Neural progenitor cell (in vitro differentiated cells): ENCODE measurements around the gene TTYH2. TPM values are rescaled to one million over a fixed set of nuclear protein-coding genes. Genes with fewer than 3 reads are reported as not detected.
"Not testable (repeated sequence)": the region's sequence is repeated elsewhere in the genome, so short reads cannot be mapped to it uniquely, and the experiment has no call there.

Experiments
- DNase-seq: peaks from one replicate; pipeline ENCODE4 v3.0.0-alpha.2; 2016; ENCODE audit warnings: low spot score
- H2AFZ ChIP-seq: fragments of 200-600 bp; sonication (generic); replicated peaks from 2 replicates; pipeline ENCODE4 v1.6.1; 2016; ENCODE audit warnings: antibody characterized with exemption
- H3F3A ChIP-seq: fragments of 200-600 bp; sonication (generic); 2 replicates; pipeline ENCODE4 v1.6.1; 2016; ENCODE audit warnings: antibody characterized with exemption, low read depth
- H3K27ac ChIP-seq: fragments of 200-600 bp; sonication (generic); 2 replicates; pipeline ENCODE4 v1.5.1; 2016; ENCODE audit warnings: mild to moderate bottlenecking
- H3K27me3 ChIP-seq: fragments of 200-600 bp; sonication (generic); 2 replicates; pipeline ENCODE4 v1.6.1; 2016; ENCODE audit warnings: mild to moderate bottlenecking, moderate library complexity
- H3K36me3 ChIP-seq: fragments of 200-600 bp; sonication (generic); 2 replicates; pipeline ENCODE4 v1.5.1; 2016
- H3K4me1 ChIP-seq: fragments of 200-600 bp; sonication (generic); 2 replicates; pipeline ENCODE4 v1.6.1; 2016; ENCODE audit warnings: mixed run types
- H3K4me2 ChIP-seq: fragments of 200-600 bp; sonication (generic); 2 replicates; pipeline ENCODE4 v1.6.1; 2016
- H3K4me3 ChIP-seq: fragments of 200-600 bp; sonication (generic); 2 replicates; pipeline ENCODE4 v1.5.1; 2016
- H3K79me2 ChIP-seq: fragments of 200-600 bp; sonication (generic); 2 replicates; pipeline ENCODE4 v1.6.1; 2016; ENCODE audit warnings: low read depth
- H3K9ac ChIP-seq: fragments of 200-600 bp; sonication (generic); 2 replicates; pipeline ENCODE4 v1.6.1; 2016
- H3K9me3 ChIP-seq: fragments of 200-600 bp; sonication (generic); 2 replicates; pipeline ENCODE4 v1.5.1; 2016; ENCODE audit warnings: low read depth
- H4K20me1 ChIP-seq: fragments of 200-600 bp; sonication (generic); 2 replicates; pipeline ENCODE4 v1.6.1; 2016; ENCODE audit warnings: low read depth
- H3K27ac Mint-ChIP-seq: 3 replicates; pipeline ENCODE4 v1.8.0; 2021; ENCODE audit warnings: mixed read lengths
- H3K27me3 Mint-ChIP-seq: 2 replicates; pipeline ENCODE4 v1.8.0; 2022; ENCODE audit warnings: low read depth, mild to moderate bottlenecking, inconsistent platforms, moderate library complexity, mixed read lengths; ENCODE audit not compliant: insufficient read depth
- H3K36me3 Mint-ChIP-seq: 3 replicates; pipeline ENCODE4 v1.8.0; 2021; ENCODE audit warnings: mixed read lengths
- H3K4me1 Mint-ChIP-seq: 3 replicates; pipeline ENCODE4 v1.8.0; 2021; ENCODE audit warnings: mixed read lengths
- H3K4me3 Mint-ChIP-seq: 3 replicates; pipeline ENCODE4 v1.8.0; 2021; ENCODE audit warnings: mild to moderate bottlenecking, moderate library complexity, mixed read lengths
- H3K9me3 Mint-ChIP-seq: 3 replicates; pipeline ENCODE4 v1.8.0; 2020; ENCODE audit warnings: mixed read lengths
- CTCF ChIP-seq: fragments of 200-600 bp; sonication (generic); IDR thresholded peaks from 2 replicates; pipeline ENCODE4 v1.5.1; 2017; ENCODE audit warnings: antibody characterized with exemption, mild to moderate bottlenecking
- EZH2 ChIP-seq: fragments of 200-600 bp; sonication (generic); IDR thresholded peaks from 2 replicates; pipeline ENCODE4 v1.6.1; 2017; ENCODE audit warnings: antibody characterized with exemption, mild to moderate bottlenecking, moderate library complexity
- EZH2phosphoT487 ChIP-seq: fragments of 200-600 bp; sonication (generic); IDR thresholded peaks from 2 replicates; pipeline ENCODE4 v1.6.1; 2017; ENCODE audit warnings: antibody characterized with exemption
- total RNA-seq: library from RNA; depleted of rRNA; stranded (reverse); fragments of >200 nt; gene quantifications from 2 replicates; pipeline ENCODE4 v1.2.3, GENCODE V29; 2015; ENCODE audit warnings: low replicate concordance

The TTYH2 gene
- total RNA-seq, 1 donor from 2014 or later = 5.8 TPM

GRCh38 chr17:74187761-74188160 lies 25.6 kb upstream of the TTYH2 start:
- no peaks in the 10 kb centered on the region for H3K9me3 ChIP-seq
- H3K27ac ChIP-seq = no peak overlapping the region
- H3K27me3 Mint-ChIP-seq = peaks cover 25% of the 10 kb centered on the region
- peaks cover 9% of the 10 kb centered on the region for H3K4me1 ChIP-seq
- no peaks in the 10 kb centered on the region for H3K27me3 ChIP-seq
- H3K9ac ChIP-seq = no peak overlapping the region
- no peak for DNase-seq
- no peaks in the 10 kb centered on the region for H3K79me2 ChIP-seq
- H3K4me2 ChIP-seq = peak overlapping the region; percentile 1
- peaks cover 24% of the 10 kb centered on the region for H3K4me1 Mint-ChIP-seq
- peaks cover 3% of the 10 kb centered on the region for H3K9me3 Mint-ChIP-seq
- H2AFZ ChIP-seq = no peak overlapping the region
- H4K20me1 ChIP-seq = peaks cover 10% of the 10 kb centered on the region
- no peaks in the 10 kb centered on the region for H3K36me3 ChIP-seq
- H3K27ac Mint-ChIP-seq = peak overlapping the region; percentile 24
- no peak for TF ChIP-seq EZH2phosphoT487
- no peak for TF ChIP-seq CTCF
- no peak for TF ChIP-seq EZH2
- no peak overlapping the region for H3K4me3 Mint-ChIP-seq
- H3F3A ChIP-seq = no peaks in the 10 kb centered on the region
- H3K4me3 ChIP-seq = no peak overlapping the region
- H3K36me3 Mint-ChIP-seq = no peaks in the 10 kb centered on the region

- not testable (repeated sequence) for H3K4me2 ChIP-seq, H3K79me2 ChIP-seq, H3K4me1 ChIP-seq, H3K4me3 Mint-ChIP-seq, H3K9me3 Mint-ChIP-seq, H2AFZ ChIP-seq, H3K36me3 Mint-ChIP-seq, DNase-seq, H3K27me3 ChIP-seq, H3K27ac Mint-ChIP-seq, H3K4me3 ChIP-seq, H3K36me3 ChIP-seq, H3K27ac ChIP-seq, H3K9me3 ChIP-seq, H3F3A ChIP-seq, H4K20me1 ChIP-seq, H3K9ac ChIP-seq
- Mint-ChIP-seq H3K27me3 (peaks cover 27% of the 10 kb centered on the region), H3K4me1 (peaks cover 30% of the 10 kb centered on the region)
Measured at GRCh38 chr17:74188687-74189086, 24.7 kb upstream of the TTYH2 start.

GRCh38 chr17:74190154-74190553 lies 23.2 kb upstream of the TTYH2 start:
- peaks cover under 1% of the 10 kb centered on the region for H3K9me3 Mint-ChIP-seq
- peaks cover under 1% of the 10 kb centered on the region for H3K27me3 ChIP-seq
- TF ChIP-seq EZH2phosphoT487 (no peak), EZH2 (no peak), CTCF (no peak)
- H3K27ac ChIP-seq = no peak overlapping the region
- H3K4me2 ChIP-seq = no peak overlapping the region
- no peak overlapping the region for H3K4me3 Mint-ChIP-seq
- H3K9me3 ChIP-seq = no peaks in the 10 kb centered on the region
- H3K4me1 ChIP-seq = peaks cover 9% of the 10 kb centered on the region
- no peaks in the 10 kb centered on the region for H3F3A ChIP-seq
- no peak overlapping the region for H2AFZ ChIP-seq
- peak; percentile 53 for DNase-seq
- H3K4me3 ChIP-seq = no peak overlapping the region
- H3K36me3 ChIP-seq = no peaks in the 10 kb centered on the region
- no peaks in the 10 kb centered on the region for H3K36me3 Mint-ChIP-seq
- H3K9ac ChIP-seq = no peak overlapping the region
- H3K27ac Mint-ChIP-seq = peak overlapping the region; percentile 44
- H4K20me1 ChIP-seq = peaks cover 10% of the 10 kb centered on the region
- H3K4me1 Mint-ChIP-seq = peaks cover 37% of the 10 kb centered on the region
- peaks cover 24% of the 10 kb centered on the region for H3K27me3 Mint-ChIP-seq
- no peaks in the 10 kb centered on the region for H3K79me2 ChIP-seq

GRCh38 chr17:74190807-74191406 lies 22.5 kb upstream of the TTYH2 start:
- Mint-ChIP-seq H3K4me3 (no peak overlapping the region), H3K4me1 (peaks cover 41% of the 10 kb centered on the region), H3K27ac (no peak overlapping the region), H3K27me3 (peaks cover 28% of the 10 kb centered on the region), H3K9me3 (no peaks in the 10 kb centered on the region), H3K36me3 (no peaks in the 10 kb centered on the region)
- Histone ChIP-seq H2AFZ (no peak overlapping the region), H3K36me3 (no peaks in the 10 kb centered on the region), H3K4me1 (peaks cover 9% of the 10 kb centered on the region), H3K4me2 (no peak overlapping the region), H3K4me3 (no peak overlapping the region), H3K27me3 (peaks cover 5% of the 10 kb centered on the region), H3K79me2 (no peaks in the 10 kb centered on the region), H3F3A (no peaks in the 10 kb centered on the region), H3K27ac (no peak overlapping the region), H3K9me3 (no peaks in the 10 kb centered on the region), H3K9ac (no peak overlapping the region), H4K20me1 (peaks cover 10% of the 10 kb centered on the region)
- TF ChIP-seq EZH2 = no peak
- TF ChIP-seq EZH2phosphoT487 = no peak
- TF ChIP-seq CTCF = no peak
- peak; percentile 74 for DNase-seq
